DND-41 (cell line): ENCODE measurements around the gene ENTPD6.

Experiments used
- EZH2 ChIP-seq: IDR thresholded peaks from 3 replicates; pipeline ENCODE4 v1.6.1; 2012; ENCODE audit warnings: borderline replicate concordance, low read depth, mild to moderate bottlenecking, moderate library complexity, low read length, inconsistent platforms; ENCODE audit not compliant: severe bottlenecking
- TF ChIP-seq, protein P1 (sequence below): IDR thresholded peaks from 2 replicates; pipeline ENCODE4 v1.5.1; 2012; ENCODE audit warnings: borderline replicate concordance, low read length, moderate library complexity, mild to moderate bottlenecking; ENCODE audit not compliant: poor library complexity, severe bottlenecking; ENCODE audit errors: extremely low read depth

DNA sequence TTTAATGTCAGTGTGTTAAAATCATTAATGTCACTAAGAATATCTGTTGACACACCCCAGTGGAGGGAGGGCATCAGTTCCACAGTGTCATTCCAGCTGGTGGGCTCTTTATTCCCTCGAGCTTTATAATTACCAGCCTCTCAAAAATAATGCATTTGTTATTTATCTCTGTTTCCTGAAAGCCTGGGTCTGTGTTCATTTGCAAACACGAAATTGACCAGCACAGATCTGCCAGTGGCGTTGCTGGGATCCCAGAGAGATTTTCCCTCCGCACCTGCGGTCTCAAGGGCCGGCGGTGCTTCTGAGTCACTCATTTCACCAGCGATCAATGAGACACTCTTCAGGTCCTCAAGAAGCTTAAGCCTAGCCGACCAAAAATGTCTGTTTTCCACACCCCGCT, 46.7 kb downstream of the ENTPD6 start:
- TF ChIP-seq, protein P1, sequence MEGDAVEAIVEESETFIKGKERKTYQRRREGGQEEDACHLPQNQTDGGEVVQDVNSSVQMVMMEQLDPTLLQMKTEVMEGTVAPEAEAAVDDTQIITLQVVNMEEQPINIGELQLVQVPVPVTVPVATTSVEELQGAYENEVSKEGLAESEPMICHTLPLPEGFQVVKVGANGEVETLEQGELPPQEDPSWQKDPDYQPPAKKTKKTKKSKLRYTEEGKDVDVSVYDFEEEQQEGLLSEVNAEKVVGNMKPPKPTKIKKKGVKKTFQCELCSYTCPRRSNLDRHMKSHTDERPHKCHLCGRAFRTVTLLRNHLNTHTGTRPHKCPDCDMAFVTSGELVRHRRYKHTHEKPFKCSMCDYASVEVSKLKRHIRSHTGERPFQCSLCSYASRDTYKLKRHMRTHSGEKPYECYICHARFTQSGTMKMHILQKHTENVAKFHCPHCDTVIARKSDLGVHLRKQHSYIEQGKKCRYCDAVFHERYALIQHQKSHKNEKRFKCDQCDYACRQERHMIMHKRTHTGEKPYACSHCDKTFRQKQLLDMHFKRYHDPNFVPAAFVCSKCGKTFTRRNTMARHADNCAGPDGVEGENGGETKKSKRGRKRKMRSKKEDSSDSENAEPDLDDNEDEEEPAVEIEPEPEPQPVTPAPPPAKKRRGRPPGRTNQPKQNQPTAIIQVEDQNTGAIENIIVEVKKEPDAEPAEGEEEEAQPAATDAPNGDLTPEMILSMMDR: no peak
- no peak for TF ChIP-seq EZH2
